NCI-H2107 treated with DMSO at 0.1 percent for 48 hours (cell line): Measurements from ENCODE around the gene HOXA6.

Experiments
- DNase-seq: peaks from one replicate; lab custom pipeline; 2025; ENCODE audit not compliant: unreplicated experiment; lab: John Stamatoyannopoulos, UW

HOXA6 gene

GRCh38 chr7:27141137-27141922, 6.2 kb downstream of the HOXA6 start:
- DNase-seq = no peak

GRCh38 chr7:27140126-27140857, 7.3 kb downstream of the HOXA6 start:
- DNase-seq = no peak

GRCh38 chr7:27139334-27140125, 8.0 kb downstream of the HOXA6 start:
- no peak for DNase-seq

- no peak for DNase-seq
Measured at GRCh38 chr7:27138985-27139333, 8.6 kb downstream of the HOXA6 start.

GRCh38 chr7:27138472-27138871, 9.1 kb downstream of the HOXA6 start:
- DNase-seq = no peak

- DNase-seq = no peak
Measured at GRCh38 chr7:27137640-27138315, 9.8 kb downstream of the HOXA6 start.

- DNase-seq = no peak
Measured at GRCh38 chr7:27134392-27134791, 13.2 kb downstream of the HOXA6 start.

GRCh38 chr7:27133409-27134231, 14.0 kb downstream of the HOXA6 start:
- no peak for DNase-seq

GRCh38 chr7:27132978-27133377, 14.6 kb downstream of the HOXA6 start:
- no peak for DNase-seq

- DNase-seq = no peak
Measured at GRCh38 chr7:27132214-27132613, 15.4 kb downstream of the HOXA6 start.

- no peak for DNase-seq
Measured at GRCh38 chr7:27131390-27131819, 16.2 kb downstream of the HOXA6 start.

GRCh38 chr7:27130540-27131389, 16.8 kb downstream of the HOXA6 start, which contains the start of gene HOXA4:
HOXA4 (minus strand) TSS chr7:27130757; CDS start chr7:27130733, 24 bp downstream.
- peak; percentile 29 for DNase-seq

GRCh38 chr7:27129729-27130539, 17.6 kb downstream of the HOXA6 start:
- no peak for DNase-seq

GRCh38 chr7:27128776-27129728, 18.5 kb downstream of the HOXA6 start:
- no peak for DNase-seq

GRCh38 chr7:27128034-27128433, 19.5 kb downstream of the HOXA6 start:
- no peak for DNase-seq

- no peak for DNase-seq
Measured at GRCh38 chr7:27126596-27127327, 20.8 kb downstream of the HOXA6 start.

- no peak for DNase-seq
Measured at GRCh38 chr7:27125986-27126394, 21.6 kb downstream of the HOXA6 start.
